Activated effector memory CD4-positive, alpha-beta T cell treated with anti-CD3 and anti-CD28 coated beads, Interleukin-2, amount 50 U/mL, for 16 hours (primary cell): Measurements from ENCODE around the gene LRRK2.
"Not testable (repeated sequence)": the region's sequence is repeated elsewhere in the genome, so short reads cannot be mapped to it uniquely, and the experiment has no call there.

ENCODE experiments used
- DNase-seq: peaks from one replicate; pipeline ENCODE4 v3.0.0-alpha.2; 2020

The LRRK2 gene

DNA sequence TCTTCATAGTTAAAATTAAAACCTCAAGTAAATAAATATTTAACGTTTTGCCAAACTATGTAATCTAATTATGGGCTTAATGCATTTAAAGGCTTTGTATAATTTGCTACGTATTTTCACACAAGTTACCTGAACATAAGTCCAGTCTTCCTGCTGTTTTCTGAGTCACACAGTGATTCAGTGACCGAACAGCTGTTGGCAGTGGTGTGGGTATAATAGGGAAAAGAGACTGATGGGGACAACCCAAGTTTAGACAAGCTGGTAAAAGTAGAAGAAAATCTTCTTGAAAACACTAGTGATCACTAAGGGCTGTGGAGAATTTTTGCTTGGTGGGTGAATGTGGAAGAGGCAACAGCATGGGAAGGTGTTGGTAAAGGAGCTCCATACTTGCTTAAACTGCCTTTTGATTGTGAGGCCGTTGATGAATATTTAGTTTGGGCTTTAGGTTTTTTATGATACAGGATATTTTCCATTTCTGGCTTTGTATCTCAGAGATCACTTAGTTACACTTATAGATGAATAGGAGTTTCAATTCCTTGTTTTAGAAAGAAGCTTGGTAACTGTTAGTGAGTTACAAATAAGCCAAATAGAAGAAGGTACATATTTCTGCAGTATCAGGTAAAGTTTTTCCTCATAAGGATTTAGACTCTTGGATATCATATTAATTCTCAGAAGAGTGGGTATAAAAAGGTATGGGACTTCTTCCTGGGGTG is 23.9 kb downstream of the LRRK2 start:
- no peak for DNase-seq

DNA sequence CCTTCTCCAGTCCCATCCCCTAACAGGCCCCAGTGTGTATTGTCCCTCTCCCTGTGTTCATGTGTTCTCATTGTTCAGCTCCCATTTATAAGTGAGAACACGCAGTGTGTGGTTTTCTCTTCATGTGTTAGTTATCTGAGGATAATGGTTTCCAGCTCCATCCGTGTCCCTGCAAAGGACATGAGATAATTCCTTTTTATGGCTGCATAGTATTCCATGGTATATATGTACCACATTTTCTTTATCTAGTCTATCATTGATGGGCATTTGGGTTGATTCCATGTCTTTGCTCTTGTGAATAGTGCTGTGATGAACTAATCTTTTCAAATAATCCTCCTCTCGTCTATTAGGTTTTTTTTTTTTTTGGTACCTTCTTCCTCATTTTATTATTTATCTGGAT is 25.9 kb downstream of the LRRK2 start:
- DNase-seq = not testable (repeated sequence)

DNA sequence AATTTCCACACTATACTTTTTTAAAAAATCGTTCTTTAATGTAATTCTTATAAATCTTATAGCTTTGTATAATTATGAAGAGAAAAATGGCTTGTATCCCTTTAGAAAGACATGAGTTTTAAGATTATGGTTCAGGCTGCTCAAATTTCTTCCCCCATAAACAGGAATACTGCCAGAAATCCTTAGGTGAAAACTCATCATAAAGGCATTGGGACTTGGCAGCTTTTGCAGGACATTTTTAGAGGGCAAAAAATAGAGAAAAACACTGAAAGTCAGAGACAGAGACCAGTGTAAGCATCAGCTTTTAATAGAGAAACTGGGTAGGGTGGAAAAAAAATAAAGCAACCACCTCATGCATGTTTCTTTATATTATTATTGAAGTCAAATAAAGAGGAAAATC is 29.1 kb downstream of the LRRK2 start:
- DNase-seq = no peak

- no peak for DNase-seq
Measured at GRCh38 chr12:40254455-40255085, 29.8 kb downstream of the LRRK2 start.

DNA sequence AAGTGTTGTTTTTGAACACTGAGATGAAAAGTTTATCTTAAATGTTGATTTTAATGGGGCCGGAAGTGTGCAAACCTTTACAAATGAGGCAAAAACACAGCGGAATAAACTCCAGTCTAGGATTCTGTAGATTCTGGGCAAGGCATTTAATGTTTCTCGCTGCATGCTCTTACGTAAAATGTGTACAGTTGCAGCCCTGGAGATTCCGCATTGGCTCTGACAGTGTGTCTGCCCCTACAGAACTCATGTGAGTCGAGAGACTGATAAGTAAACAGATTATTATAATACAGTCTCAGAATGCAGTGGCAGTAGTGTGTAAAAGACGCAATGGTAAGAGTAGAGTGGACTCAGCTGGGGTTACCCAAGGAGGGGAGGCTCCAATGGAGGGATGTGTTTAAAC is 33.6 kb downstream of the LRRK2 start:
- DNase-seq = no peak

DNA sequence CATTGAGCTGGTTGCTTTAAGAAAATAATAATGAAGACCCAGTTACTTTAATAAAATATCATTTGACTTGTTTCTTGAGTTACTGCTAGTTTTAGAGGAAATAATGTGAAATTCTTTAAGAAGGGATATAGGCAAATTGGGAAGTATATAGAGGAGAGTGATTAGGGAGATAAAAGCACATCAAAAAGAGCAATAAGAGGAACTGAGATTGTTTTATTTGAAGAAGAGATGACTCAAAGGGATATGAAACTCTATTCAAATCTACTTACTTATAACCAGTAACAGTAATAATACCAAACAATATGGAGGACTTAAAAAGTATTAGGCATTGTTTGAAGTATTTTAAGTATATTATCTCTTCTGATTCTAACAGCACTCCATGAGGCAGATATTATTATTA is 37.1 kb downstream of the LRRK2 start:
- no peak for DNase-seq

GRCh38 chr12:40262657-40263056 is 37.9 kb downstream of the LRRK2 start:
- DNase-seq = no peak

DNA sequence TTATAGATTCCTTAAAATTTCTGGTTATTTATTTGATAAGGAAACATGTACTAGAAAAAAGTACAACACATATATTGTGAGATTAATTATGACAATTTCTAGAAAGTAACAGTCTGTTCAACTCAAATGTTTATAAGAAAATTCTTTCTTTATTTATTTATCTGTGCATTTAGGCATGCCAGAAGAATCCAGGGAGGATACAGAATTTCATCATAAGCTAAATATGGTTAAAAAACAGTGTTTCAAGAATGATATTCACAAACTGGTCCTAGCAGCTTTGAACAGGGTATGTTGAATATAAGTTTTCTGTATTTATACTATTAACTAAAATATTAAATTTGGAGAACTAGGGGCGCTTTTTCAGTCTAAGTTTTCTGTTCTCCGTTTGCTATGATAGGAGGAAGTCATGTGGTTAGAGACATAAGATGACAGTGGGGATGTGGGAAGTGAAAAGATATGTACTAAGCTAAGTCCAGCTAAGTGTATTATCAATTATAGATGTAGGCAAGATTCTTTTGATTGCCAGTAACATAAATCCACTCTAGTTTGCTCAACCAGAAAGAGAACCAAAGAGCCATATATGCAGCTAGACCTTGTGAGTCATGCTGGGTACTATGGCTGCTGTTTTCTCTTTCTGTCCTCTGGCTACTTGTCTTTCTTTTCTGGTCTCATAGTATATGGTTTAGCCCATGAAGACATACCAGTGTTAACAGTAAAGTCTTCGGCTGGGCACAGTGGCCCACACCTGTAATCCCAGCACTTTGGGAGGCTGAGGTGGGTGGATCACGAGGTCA is 39.0 kb downstream of the LRRK2 start:
- no peak for DNase-seq

DNA sequence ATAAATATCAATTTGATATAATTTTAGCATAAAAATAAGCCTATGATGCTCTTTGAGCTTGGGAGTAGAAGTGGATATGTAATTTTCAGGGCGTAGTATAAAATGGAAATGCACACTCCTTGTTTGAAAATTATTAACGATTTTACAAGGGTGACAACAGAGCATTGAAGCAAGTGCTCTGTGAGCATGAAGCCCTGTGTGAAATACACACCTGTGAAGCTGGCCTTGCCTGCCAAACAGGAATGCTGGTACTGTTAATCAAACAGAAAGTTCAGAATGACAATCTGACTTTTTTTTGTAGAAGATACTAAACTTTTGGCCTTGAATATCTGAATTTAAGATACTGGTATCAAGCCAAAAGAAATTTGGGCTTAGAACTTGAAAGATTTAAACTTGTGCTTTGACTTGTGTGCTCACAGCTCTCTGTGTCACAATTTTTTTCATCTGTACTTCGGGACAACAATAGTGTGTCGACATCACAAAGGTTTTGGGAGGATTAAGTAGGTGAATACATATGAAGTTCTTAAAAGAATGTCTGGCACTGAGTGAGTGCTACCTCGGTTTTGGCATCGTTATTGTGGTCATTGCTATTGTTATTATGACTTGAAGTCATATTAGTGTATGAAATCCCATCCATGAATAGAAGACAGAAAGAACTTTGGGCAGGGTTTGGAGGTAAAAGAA is 47.3 kb downstream of the LRRK2 start:
- no peak for DNase-seq

DNA sequence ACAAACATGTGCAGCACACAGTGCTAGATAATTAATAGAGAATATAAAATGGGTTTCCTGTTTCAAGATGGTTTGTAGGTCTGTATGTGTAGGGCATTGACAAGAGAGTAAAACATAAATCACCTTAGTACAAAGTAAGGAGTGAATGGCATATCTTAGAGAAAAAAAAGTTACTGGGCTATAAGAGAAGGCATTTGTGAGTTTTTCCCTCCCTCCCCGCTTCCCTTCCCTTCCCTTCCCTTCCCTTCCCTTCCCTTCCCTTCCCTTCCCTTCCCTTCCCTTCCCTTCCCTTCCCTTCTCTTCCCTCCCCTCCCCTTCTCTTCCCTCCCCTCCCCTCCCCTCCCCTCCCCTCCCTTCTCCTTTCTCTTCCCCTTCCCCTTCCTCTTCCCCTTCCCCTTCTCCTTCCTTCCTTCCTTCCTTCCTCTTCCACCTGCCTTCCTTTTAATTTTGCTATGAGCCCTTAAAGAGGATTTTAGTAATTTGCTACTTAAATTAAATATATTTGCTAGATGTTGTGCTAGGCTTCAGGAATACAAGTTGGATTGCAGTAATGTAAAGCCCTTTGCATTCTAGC is 57.1 kb downstream of the LRRK2 start:
- no peak for DNase-seq

DNA sequence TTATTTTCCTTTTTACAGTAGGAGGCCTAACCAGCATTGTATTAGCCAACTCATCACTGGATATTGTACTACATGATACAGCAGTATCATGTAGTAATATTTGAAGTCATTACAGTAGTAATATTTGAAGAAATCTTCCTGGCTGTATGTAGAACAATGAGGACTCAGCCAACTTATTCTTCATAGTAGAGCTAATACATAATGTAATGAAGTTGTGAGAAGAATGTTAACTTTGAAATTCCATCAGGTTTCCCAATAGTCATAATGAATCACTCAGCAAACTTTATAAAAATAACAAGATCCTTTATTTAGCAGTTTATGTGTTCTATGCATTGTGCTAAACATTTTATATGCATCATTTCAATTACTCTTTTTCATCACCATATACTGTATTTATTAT is 61.8 kb downstream of the LRRK2 start:
- no peak for DNase-seq

GRCh38 chr12:40287369-40287975 is 62.7 kb downstream of the LRRK2 start:
- DNase-seq = no peak

DNA sequence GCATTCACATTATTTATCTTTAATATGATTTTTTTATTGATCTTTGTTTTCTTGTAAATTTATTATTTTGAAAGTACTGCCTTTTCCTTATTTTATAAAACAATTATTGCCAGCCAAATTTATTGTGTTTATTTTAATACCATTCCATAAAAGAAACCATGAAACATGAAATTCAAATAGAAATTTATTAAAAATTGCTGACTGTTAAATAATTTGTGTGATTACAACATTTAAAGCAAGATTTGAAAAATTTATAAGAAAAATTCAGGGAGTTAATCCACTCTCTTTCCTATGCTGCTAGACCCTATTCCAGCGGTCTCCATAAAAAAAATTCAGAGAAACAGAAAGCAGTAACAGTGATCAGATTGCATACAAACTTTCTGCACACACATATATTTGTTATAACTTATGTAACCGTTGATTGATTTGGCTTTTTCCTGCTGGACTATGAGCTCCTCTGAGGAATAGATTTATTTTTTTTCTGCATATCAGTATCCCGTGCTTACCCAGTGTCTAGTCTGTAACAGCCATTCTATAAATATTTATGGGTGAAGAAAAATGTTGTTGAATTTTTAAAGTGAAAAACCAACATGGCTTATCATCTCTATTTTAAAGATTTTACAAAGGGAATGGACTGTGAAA is 68.1 kb downstream of the LRRK2 start:
- no peak for DNase-seq

DNA sequence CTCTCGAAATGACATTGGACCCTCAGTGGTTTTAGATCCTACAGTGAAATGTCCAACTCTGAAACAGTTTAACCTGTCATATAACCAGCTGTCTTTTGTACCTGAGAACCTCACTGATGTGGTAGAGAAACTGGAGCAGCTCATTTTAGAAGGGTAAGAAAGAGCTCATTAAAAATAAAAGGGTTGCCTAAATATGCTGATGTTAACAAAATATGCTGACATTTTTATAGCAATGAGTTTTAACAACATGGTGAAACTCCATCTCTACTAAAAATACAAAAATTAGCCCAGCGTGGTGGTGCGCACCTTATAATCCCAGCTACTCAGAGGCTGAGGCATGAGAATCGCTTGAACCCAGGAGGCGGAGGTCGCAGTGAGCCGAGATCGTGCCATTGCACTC is 73.5 kb downstream of the LRRK2 start:
- no peak for DNase-seq

DNA sequence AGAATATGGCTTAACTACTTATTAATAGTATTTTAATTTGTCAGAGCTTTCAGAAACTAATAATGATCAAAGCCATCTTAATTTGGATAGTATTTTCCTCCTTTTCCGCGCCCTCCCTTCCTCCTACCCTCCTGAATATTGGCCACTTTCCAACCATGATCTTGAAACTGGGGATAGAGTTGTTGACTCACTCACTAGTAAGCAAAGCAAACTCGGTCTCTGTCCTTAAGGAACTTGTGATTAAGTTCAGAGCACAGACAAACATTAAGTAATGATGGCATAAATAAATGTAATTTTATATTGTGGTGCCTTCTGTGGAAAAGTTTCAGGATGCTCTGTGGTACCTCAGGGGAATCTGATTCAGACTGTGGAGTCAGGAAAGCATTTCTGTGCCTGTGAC is 75.7 kb downstream of the LRRK2 start:
- DNase-seq = no peak

GRCh38 chr12:40309001-40309400 is 84.2 kb downstream of the LRRK2 start:
- no peak for DNase-seq

- DNase-seq = no peak
Measured at GRCh38 chr12:40310211-40310610, 85.4 kb downstream of the LRRK2 start.

- DNase-seq = no peak
Measured at GRCh38 chr12:40312196-40312595, 87.4 kb downstream of the LRRK2 start.

DNA sequence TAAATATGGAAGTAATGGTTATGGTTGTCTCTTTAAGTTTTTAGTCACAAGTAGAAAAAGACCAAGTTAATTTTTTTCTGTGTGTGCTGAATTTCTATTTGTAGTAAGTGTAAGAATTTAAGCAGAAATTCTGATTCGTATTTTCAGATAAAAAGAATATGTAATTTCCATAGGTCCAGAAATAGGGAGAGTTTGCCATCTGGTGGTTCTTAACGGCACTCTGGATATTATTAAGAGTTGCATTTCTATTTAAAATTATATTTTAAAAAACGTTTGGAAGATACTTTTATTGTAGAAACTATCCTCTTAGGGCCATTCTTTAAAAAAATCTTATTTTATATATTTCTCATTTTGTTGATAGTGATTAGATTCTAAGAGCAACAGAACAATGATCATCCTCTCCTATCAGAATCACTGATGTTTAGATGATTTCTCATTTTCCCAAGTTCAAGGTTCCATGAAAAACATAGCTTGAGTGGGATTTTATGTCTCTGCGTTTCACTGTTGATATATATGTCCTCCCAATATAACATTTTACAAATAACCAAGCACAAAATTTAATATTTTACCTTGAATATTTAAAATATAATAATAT is 88.3 kb downstream of the LRRK2 start:
- no peak for DNase-seq

DNA sequence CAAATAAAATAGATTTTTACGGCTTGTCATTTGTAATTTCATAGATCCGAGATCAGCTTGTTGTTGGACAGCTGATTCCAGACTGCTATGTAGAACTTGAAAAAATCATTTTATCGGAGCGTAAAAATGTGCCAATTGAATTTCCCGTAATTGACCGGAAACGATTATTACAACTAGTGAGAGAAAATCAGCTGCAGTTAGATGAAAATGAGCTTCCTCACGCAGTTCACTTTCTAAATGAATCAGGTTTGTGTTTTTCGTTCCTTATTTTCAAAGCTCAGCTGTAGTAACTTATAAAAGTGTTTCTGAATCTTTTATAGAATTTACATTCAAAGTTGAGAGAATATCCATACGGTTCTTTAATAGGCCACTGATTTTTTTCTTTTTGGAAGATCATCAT is 89.1 kb downstream of the LRRK2 start:
- no peak for DNase-seq

DNA sequence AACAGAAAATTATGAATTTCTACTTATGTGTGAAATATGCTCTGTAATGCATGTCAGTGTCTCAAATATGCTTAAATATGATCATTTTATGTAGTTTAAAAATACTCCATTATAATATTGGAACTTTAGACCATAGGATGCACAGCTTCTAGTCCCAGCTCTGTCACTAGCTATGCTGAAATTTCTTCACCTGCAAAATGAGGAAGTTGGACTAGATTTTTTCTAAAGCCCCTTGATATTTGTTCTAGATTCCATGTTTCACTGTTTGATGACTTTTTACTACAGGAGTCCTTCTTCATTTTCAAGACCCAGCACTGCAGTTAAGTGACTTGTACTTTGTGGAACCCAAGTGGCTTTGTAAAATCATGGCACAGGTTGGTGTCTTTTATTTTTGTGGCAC is 90.1 kb downstream of the LRRK2 start:
- no peak for DNase-seq

DNA sequence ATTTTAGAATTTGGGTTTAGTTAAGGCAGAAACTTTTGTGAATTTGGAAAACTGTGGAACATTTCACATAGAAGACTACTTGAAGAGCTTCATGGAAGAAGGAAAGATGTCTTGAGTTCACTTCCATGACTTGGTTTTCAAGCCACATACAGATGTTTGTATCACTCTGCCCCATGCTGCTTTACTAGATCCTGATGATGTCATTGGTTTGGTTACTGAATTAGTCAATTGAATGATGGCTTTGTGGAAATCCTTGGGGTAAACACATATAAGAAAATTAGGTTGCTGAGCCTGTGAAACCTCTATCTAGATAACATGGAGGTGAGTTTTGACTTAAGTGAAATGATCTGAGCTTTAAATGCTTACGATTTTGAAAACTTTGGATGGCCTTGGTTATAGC is 90.6 kb downstream of the LRRK2 start:
- no peak for DNase-seq
